ES-I3 (cell line): ENCODE results near the gene SGMS1.
"Not testable (repeated sequence)": the region's sequence is repeated elsewhere in the genome, so short reads cannot be mapped to it uniquely, and the experiment has no call there.

ENCODE experiments used
- H3K36me3 ChIP-seq: 2 replicates; pipeline ENCODE4 v1.6.1; 2013; ENCODE audit warnings: mild to moderate bottlenecking, low read length, control low read depth, moderate library complexity; ENCODE audit not compliant: insufficient read depth
- H3K4me1 ChIP-seq: 2 replicates; pipeline ENCODE4 v1.6.1; 2013; ENCODE audit warnings: mild to moderate bottlenecking, control low read depth, low read length; ENCODE audit not compliant: insufficient read depth
- H3K9ac ChIP-seq: 2 replicates; pipeline ENCODE4 v1.6.1; 2013; ENCODE audit warnings: low read depth, mild to moderate bottlenecking, low read length, moderate library complexity
- H3K9me3 ChIP-seq: 2 replicates; pipeline ENCODE4 v1.6.1; 2013; ENCODE audit warnings: mild to moderate bottlenecking, low read length, moderate library complexity; ENCODE audit not compliant: control insufficient read depth, insufficient read depth

Gene SGMS1

DNA sequence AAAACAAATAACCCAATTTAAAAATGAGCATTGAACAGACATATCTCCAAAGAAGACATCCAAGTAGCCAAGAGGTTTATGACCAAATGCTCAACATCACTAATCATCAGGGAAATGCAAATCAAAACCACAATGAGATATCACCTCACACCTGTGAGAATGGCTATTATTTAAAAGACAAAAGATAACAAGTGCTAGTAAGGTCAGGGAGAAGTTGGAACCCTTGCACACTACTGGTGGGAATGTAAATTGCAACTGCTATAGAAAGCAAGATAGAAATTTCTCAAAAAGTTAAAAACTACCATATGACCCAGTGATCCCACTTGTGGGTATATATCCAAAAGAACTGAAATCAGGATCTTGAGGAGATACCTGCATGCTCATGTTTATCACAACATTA, 49.5 kb downstream of the SGMS1 start:
- Histone ChIP-seq H3K4me1 (peaks cover 20% of the 10 kb centered on the region; the same call in 1 of the 2 replicates), H3K9me3 (no peaks in the 10 kb centered on the region), H3K9ac (no peak overlapping the region)

DNA sequence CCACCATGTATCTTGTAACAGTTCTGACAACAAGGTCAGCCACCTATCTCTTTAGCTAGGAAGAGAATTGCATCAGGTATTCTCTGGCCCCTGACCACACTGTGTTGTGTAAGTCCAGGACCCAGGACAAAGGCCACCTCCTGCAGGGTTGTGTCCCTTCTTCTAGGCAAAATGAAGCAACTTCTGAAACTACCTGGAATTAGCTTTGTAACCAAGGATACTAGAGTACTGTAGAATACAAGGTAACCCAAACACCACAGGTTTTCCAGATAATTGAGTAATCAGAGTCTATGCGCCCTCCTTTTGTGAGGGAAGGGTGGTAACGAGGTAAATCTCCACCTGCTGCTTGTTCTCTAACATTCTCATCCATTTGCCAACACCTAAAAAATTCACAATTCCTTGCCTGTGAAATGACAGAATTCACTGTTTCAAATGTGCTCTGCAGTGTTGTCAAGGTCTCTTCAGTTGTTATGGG, 51.7 kb downstream of the SGMS1 start:
- Histone ChIP-seq H3K9me3 (no peaks in the 10 kb centered on the region), H3K36me3 (no peaks in the 10 kb centered on the region), H3K4me1 (peaks cover 13% of the 10 kb centered on the region; the same call in 1 of the 2 replicates), H3K9ac (no peak overlapping the region)

More for the DNA sequence above, 49.5 kb downstream of the SGMS1 start:
- H3K36me3 ChIP-seq: no peaks in the 10 kb centered on the region

DNA sequence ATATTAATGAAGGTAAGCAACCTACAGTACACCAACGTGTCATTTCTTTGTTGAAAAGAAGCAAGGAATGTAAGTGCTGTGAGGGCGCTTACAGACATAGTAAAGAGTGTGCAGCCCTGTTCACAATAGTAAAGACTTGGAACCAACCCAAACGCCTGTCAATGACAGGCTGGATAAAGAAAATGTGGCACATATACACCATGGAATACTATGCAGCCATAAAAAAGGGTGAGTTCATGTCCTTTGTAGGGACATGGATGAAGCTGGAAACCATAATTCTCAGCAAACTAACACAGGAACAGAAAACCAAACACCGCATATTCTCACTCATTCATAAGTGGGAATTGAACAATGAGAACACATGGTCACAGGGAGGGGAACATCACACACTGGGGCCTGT, 55.0 kb downstream of the SGMS1 start:
- H3K9ac ChIP-seq, H3K36me3 ChIP-seq, H3K9me3 ChIP-seq: not testable (repeated sequence)
- H3K4me1 ChIP-seq: peaks cover 15% of the 10 kb centered on the region

GRCh38 chr10:50567384-50567783, 56.4 kb downstream of the SGMS1 start:
- Histone ChIP-seq H3K36me3 (no peaks in the 10 kb centered on the region), H3K4me1 (peaks cover 15% of the 10 kb centered on the region), H3K9ac (no peak overlapping the region), H3K9me3 (no peaks in the 10 kb centered on the region)

DNA sequence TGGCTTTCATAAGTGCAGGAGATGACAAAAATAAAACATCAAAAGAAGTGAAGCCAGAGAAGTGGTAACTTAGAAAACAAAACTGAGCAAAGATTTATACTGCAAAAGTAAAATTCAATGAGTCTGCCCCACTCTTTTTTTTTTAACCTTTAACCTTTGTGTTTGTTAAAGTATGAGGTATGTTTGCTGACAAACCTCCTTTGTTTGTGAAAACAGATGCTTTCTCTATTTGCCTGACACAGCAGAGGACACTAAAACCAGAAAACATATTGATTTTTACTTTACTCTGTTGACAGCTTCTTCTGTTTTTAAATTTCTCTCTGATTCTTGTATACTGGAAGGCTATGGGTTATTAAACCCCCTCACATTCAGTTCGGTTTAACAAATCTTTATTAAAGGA, 57.6 kb downstream of the SGMS1 start:
- peaks cover 12% of the 10 kb centered on the region for H3K4me1 ChIP-seq
- H3K9me3 ChIP-seq: no peaks in the 10 kb centered on the region
- no peak overlapping the region for H3K9ac ChIP-seq
- no peaks in the 10 kb centered on the region for H3K36me3 ChIP-seq

GRCh38 chr10:50565301-50566083, 58.3 kb downstream of the SGMS1 start:
- H3K4me1 ChIP-seq: peaks cover 18% of the 10 kb centered on the region
- H3K9me3 ChIP-seq: no peaks in the 10 kb centered on the region
- no peak overlapping the region for H3K9ac ChIP-seq
- H3K36me3 ChIP-seq: no peaks in the 10 kb centered on the region

GRCh38 chr10:50563906-50564305, 59.9 kb downstream of the SGMS1 start:
- peaks cover 18% of the 10 kb centered on the region for H3K4me1 ChIP-seq
- H3K9ac ChIP-seq: no peak overlapping the region

DNA sequence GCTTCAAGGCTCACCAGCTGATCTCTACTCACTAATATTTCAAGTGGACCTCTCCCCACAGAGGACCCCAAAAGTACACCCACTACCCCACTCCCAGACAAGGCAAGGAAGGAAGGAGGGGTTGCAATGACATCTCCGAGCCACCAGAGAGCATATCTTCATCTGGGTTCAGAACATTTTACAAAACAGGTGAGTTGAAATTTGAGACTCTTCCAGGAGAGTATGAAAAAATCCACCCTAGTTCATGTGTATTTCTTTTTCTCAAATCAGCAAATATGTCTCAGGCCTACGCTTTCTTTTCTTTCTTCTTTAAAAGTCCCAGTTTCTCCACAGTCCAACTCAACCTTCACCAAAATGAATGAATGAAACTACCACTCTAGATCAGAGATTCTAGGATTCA, 61.9 kb downstream of the SGMS1 start:
- Histone ChIP-seq H3K9me3 (no peaks in the 10 kb centered on the region), H3K9ac (no peak overlapping the region), H3K36me3 (no peaks in the 10 kb centered on the region), H3K4me1 (peaks cover 18% of the 10 kb centered on the region)

More at GRCh38 chr10:50563906-50564305, 59.9 kb downstream of the SGMS1 start:
- H3K9me3 ChIP-seq: no peaks in the 10 kb centered on the region
- H3K36me3 ChIP-seq: no peaks in the 10 kb centered on the region

GRCh38 chr10:50561266-50561665, 62.5 kb downstream of the SGMS1 start:
- Histone ChIP-seq H3K9me3 (no peaks in the 10 kb centered on the region), H3K4me1 (peaks cover 20% of the 10 kb centered on the region), H3K36me3 (no peaks in the 10 kb centered on the region), H3K9ac (no peak overlapping the region)

- Histone ChIP-seq H3K36me3 (no peaks in the 10 kb centered on the region), H3K9ac (no peak overlapping the region), H3K4me1 (peaks cover 24% of the 10 kb centered on the region), H3K9me3 (no peaks in the 10 kb centered on the region)
Observed at GRCh38 chr10:50560370-50560769, 63.4 kb downstream of the SGMS1 start.

DNA sequence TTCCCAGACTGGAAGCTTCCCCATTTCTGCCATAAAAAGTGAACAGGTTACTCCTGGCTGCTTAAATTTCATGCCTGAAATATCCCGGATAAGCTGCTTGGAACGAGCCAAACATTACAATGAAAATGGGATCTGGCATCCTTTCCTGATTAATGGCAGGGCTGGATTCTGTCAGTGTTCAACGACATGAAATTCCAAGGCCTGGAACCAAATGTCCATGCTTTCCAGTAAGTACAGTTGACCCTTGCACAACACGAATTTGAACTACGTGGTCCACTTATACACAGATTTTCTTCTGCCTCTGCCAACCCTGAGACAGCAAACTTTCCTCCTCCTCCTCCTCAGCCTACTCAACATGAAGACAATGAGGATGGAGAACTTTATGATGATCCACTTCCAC, 65.4 kb downstream of the SGMS1 start:
- Histone ChIP-seq H3K4me1 (peaks cover 16% of the 10 kb centered on the region), H3K9me3 (no peaks in the 10 kb centered on the region), H3K36me3 (no peaks in the 10 kb centered on the region), H3K9ac (no peak overlapping the region)

- H3K9ac ChIP-seq: no peak overlapping the region
- H3K9me3 ChIP-seq: no peaks in the 10 kb centered on the region
- peaks cover 20% of the 10 kb centered on the region for H3K4me1 ChIP-seq
- H3K36me3 ChIP-seq: no peaks in the 10 kb centered on the region
Observed at GRCh38 chr10:50557130-50557682, 66.5 kb downstream of the SGMS1 start.

- Histone ChIP-seq H3K9ac (no peak overlapping the region), H3K36me3 (no peaks in the 10 kb centered on the region), H3K4me1 (peaks cover 18% of the 10 kb centered on the region), H3K9me3 (no peaks in the 10 kb centered on the region)
Observed at GRCh38 chr10:50556237-50557120, 67.3 kb downstream of the SGMS1 start.

DNA sequence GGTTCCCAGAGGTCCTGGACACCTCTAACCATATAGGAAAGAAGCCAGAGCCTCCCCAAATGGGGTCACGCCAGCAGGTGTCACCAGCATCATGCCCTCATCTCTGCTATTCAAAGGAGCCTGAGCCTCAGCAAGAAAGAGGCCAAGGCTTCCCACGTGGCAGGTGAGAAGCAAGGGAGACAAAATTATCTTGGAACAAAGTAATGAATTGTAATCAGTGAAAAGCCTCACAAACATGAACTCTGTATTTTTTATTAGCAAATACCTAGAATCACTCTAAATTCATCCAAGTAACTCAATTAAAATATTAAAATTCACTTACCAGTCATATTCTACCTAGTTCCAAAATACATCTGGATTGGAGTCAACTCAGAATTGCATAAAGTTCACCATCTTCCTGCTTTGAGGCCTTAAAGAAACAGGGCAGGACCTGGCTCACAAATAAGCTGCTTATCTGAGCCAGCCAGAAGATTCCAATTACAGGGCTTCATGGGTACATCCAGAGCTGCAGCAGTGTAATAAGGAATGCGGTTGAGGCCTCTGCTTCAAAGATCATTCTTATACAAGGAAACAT, 68.7 kb downstream of the SGMS1 start:
- H3K4me1 ChIP-seq: peaks cover 22% of the 10 kb centered on the region
- no peaks in the 10 kb centered on the region for H3K9me3 ChIP-seq
- no peak overlapping the region for H3K9ac ChIP-seq
- no peaks in the 10 kb centered on the region for H3K36me3 ChIP-seq
